ENCODE data around the gene CS. TPM values are rescaled to one million over a fixed set of nuclear protein-coding genes. Genes with fewer than 3 reads are reported as not detected.
"Not testable (repeated sequence)": the region's sequence is repeated elsewhere in the genome, so short reads cannot be mapped to it uniquely, and the experiment has no call there.

The CS gene
- total RNA-seq, 2 experiments from 2014 or later = 139 to 145 TPM

- POLR2A ChIA-PET = interaction anchor here (1.2 to 2.7 kb wide), 3 partner anchors 8 to 31 kb away, joined by 5 to 15 read pairs (median 6); partner anchors contain the start of genes CNPY2, IL23A and STAT2
- TF ChIP-seq, protein P1, sequence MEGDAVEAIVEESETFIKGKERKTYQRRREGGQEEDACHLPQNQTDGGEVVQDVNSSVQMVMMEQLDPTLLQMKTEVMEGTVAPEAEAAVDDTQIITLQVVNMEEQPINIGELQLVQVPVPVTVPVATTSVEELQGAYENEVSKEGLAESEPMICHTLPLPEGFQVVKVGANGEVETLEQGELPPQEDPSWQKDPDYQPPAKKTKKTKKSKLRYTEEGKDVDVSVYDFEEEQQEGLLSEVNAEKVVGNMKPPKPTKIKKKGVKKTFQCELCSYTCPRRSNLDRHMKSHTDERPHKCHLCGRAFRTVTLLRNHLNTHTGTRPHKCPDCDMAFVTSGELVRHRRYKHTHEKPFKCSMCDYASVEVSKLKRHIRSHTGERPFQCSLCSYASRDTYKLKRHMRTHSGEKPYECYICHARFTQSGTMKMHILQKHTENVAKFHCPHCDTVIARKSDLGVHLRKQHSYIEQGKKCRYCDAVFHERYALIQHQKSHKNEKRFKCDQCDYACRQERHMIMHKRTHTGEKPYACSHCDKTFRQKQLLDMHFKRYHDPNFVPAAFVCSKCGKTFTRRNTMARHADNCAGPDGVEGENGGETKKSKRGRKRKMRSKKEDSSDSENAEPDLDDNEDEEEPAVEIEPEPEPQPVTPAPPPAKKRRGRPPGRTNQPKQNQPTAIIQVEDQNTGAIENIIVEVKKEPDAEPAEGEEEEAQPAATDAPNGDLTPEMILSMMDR (IDR thresholded peaks at IDR 0.05) = no peak
- Histone ChIP-seq H3K4me3 (ENCODE audit: low read length) (no peak overlapping the region), H3K4me1 (ENCODE audit: insufficient read depth, low read length) (peaks cover under 1% of the 10 kb centered on the region), H3K27ac (ENCODE audit: low read depth in 1 of 2, low read length in 2 of 2) (no peak overlapping the region), H3K27me3 (ENCODE audit: control insufficient read depth in 1 of 2, insufficient read depth in 2 of 2, low read length in 2 of 2) (no peaks in the 10 kb centered on the region), H3K36me3 (ENCODE audit: insufficient read depth, low read length) (peaks cover 78% of the 10 kb centered on the region), H3K9me3 (ENCODE audit: control insufficient read depth in 1 of 2, insufficient read depth in 1 of 2, low read length in 2 of 2) (no peaks in the 10 kb centered on the region)
- intact Hi-C loops (cut with DNase I, micrococcal nuclease) = no loop called here
- no peak overlapping the region for H3K27ac Mint-ChIP-seq
- CTCF ChIA-PET = interaction anchor here (0.8 to 1.5 kb wide), 8 partner anchors 9 to 122 kb away, joined by 3 to 8 read pairs (median 4); partner anchors contain the start of genes CNPY2, PAN2, SPRYD4 and STAT2
- no peak overlapping the region for H3K4me3 Mint-ChIP-seq
- ATAC-seq (ENCODE audit: poor library complexity) (no peak), DNase-seq (peak in 4 of 14 experiments; percentile 14 to 54 (median 30))
- H3K9me3 Mint-ChIP-seq = no peaks in the 10 kb centered on the region
- peaks cover under 1% of the 10 kb centered on the region for H3K4me1 Mint-ChIP-seq (ENCODE audit: low read depth)
- peaks cover 81% of the 10 kb centered on the region for H3K36me3 Mint-ChIP-seq (ENCODE audit: low read depth)
- no peaks in the 10 kb centered on the region for H3K27me3 Mint-ChIP-seq
Observed at GRCh38 chr12:56346675-56347074, 46.5 kb upstream of the CS start.

DNA sequence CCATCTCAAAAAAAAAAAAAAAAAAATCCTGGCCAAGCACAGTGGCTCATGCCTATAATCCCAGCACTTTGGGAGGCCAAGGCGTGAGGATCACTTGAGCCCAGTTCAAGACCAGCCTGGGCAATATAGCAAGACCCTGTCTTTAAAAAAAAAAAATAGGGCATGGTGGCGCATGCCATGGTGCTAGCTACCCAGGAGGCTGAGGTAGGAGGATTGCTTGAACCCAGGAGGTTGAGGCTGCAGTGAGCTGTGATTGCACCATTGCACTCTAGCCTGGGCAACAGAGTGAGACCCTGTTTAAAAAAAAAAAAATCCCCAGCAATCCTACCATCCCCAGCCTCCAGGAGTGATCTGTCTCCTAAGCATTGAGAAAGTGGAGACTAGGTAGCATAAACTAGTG, 42.2 kb upstream of the CS start:
- ATAC-seq (ENCODE audit: poor library complexity); H3K27ac ChIP-seq (ENCODE audit: low read depth in 1 of 2, low read length in 2 of 2); DNase-seq; H3K9me3 ChIP-seq (ENCODE audit: control insufficient read depth in 1 of 2, insufficient read depth in 1 of 2, low read length in 2 of 2); H3K4me3 ChIP-seq (ENCODE audit: low read length); intact Hi-C loops (cut with DNase I, micrococcal nuclease); H3K4me3 Mint-ChIP-seq; H3K27me3 Mint-ChIP-seq; H3K27me3 ChIP-seq (ENCODE audit: control insufficient read depth in 1 of 2, insufficient read depth in 2 of 2, low read length in 2 of 2); H3K9me3 Mint-ChIP-seq: not testable (repeated sequence)
- Mint-ChIP-seq H3K36me3 (ENCODE audit: low read depth) (peaks cover 66% of the 10 kb centered on the region), H3K4me1 (ENCODE audit: low read depth) (peaks cover 39% of the 10 kb centered on the region), H3K27ac (peak overlapping the region; percentile 5)
- H3K4me1 ChIP-seq (ENCODE audit: insufficient read depth, low read length) = peaks cover 37% of the 10 kb centered on the region
- ChIA-PET POLR2A (interaction anchor here (1.0 to 4.3 kb wide), 4 partner anchors 9 to 82 kb away, joined by 3 to 33 read pairs (median 6); partner anchors contain the start of genes CNPY2 and STAT2), CTCF (interaction anchor here (0.8 to 1.3 kb wide), 3 partner anchors 16 to 122 kb away, joined by 3 to 4 read pairs (median 3); partner anchors contain the start of gene STAT2)
- peaks cover 52% of the 10 kb centered on the region for H3K36me3 ChIP-seq (ENCODE audit: insufficient read depth, low read length)

DNA sequence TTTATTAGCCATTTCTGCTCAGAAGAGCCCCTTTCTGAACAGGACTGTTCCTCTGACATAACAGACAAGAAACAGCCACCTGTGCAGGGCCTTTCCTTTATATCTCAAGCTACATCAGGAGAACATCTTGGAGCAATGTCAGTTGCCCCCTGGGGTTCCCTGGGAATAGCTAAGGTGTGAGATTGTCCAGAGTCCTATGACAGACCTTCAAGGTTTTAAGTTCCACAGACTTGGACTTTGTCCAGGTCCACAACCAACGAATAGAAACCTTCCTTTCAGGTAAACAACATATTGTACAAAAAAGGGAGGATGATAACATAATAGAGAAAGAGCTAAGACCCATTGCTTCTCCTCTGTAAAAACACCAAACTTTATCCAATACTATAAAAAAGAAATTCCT, 41.5 kb upstream of the CS start:
- Mint-ChIP-seq H3K27ac (peak overlapping the region; percentile 75), H3K4me1 (ENCODE audit: low read depth) (peaks cover 44% of the 10 kb centered on the region), H3K4me3 (no peak overlapping the region), H3K27me3 (no peaks in the 10 kb centered on the region), H3K9me3 (no peaks in the 10 kb centered on the region), H3K36me3 (ENCODE audit: low read depth) (peaks cover 60% of the 10 kb centered on the region)
- Histone ChIP-seq H3K27ac (ENCODE audit: low read depth in 1 of 2, low read length in 2 of 2) (peak overlapping the region; percentile 44 to 52), H3K27me3 (ENCODE audit: control insufficient read depth in 1 of 2, insufficient read depth in 2 of 2, low read length in 2 of 2) (no peaks in the 10 kb centered on the region), H3K4me3 (ENCODE audit: low read length) (no peak overlapping the region), H3K4me1 (ENCODE audit: insufficient read depth, low read length) (peaks cover 37% of the 10 kb centered on the region), H3K9me3 (ENCODE audit: control insufficient read depth in 1 of 2, insufficient read depth in 1 of 2, low read length in 2 of 2) (no peaks in the 10 kb centered on the region), H3K36me3 (ENCODE audit: insufficient read depth, low read length) (peaks cover 45% of the 10 kb centered on the region)
- no peak for ATAC-seq (ENCODE audit: poor library complexity)
- intact Hi-C loops (cut with DNase I, micrococcal nuclease) = no loop called here
- ChIA-PET POLR2A (interaction anchor here (1.1 to 4.3 kb wide), 3 partner anchors 17 to 83 kb away, joined by 3 to 33 read pairs (median 9); partner anchors contain the start of genes CNPY2 and STAT2), CTCF (interaction anchor here (0.8 to 0.9 kb wide), 2 partner anchors 19 to 25 kb away, joined by 4 read pairs; partner anchors contain the start of genes CNPY2 and STAT2)
- DNase-seq = no peak
- TF ChIP-seq, protein P1 (IDR thresholded peaks at IDR 0.05) = no peak

Data from CD4-positive, alpha-beta T cell (primary cell).